ENCODE results near the gene KCTD3. TPM values are rescaled to one million over a fixed set of nuclear protein-coding genes. Genes with fewer than 3 reads are reported as not detected.

KCTD3 gene
- total RNA-seq (2022; extraction: Qiagen RNA extraction), result 30.7 to 53.2 TPM (median 41.5 TPM) in 5 replicates

DNA sequence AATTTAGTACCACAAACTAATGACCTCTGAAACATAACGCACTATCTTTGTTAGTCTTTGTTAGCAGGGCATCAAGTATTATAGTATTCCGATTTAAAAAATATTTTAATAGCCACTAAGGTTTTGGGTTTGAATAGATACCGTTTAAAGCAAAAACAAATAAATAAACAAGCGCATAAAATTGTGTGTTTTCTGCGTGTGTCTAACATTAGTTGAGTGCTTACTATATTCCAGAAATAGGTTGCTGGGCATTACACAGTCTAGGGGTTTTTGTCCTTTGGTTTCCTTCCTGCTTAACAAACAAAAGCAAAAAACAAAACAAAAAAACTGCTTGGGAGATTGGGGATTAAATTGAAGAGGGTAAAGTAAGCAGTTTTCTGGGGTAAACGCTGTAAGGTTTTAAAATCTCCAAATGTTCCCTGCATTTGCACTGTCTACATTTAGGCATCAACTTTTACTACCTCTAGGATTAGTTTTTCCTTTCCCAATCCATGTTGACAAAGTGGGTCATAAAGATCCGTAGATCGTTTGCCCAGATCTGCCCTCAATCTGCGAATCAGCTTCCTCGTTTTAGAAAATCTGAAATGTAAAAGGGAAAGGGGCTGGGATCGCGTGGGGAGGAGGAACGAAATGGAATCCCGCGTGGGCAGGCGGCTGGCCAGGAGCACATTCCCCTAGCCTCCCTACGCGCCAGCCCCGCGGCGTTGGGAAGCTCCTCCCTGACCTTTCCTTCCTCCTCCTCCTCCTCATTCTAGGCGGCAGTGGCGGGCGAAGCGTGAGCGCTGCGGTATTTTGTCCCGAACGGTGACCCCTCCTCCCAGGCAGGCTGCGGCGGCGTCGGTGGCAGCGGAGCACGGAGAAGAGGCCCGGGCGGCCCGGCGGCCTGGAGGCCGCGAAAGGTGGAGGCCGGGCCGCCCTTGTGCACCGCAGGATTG is at the start of gene KCTD3:
Gene KCTD3, plus strand, starts transcription at position 749 of the 935 bp plus-strand sequence. CDS start 382 bp downstream, outside the sequence.

Measured in A549 treated with Hydrocortisone at 1 μM for 4 hours (cell line).